GM23338 (cell line): Measurements from ENCODE around the gene DMD. TPM values are rescaled to one million over a fixed set of nuclear protein-coding genes. Genes with fewer than 3 reads are reported as not detected.

Experiments
- ATAC-seq: fragments of 200-7000 bp; cut with Tn5 transposase; 3 replicates; pipeline ENCODE4 v1.9.1; 2020
- DNase-seq: peaks from one replicate; pipeline ENCODE4 v3.0.0-alpha.2; 2015; ENCODE audit warnings: low spot score
- H2AFZ ChIP-seq: fragments of 200-600 bp; sonication (generic); 2 replicates; pipeline ENCODE4 v1.8.0; 2016; ENCODE audit warnings: antibody characterized with exemption, mild to moderate bottlenecking, moderate library complexity
- H3F3A ChIP-seq: fragments of 200-600 bp; sonication (generic); replicated peaks from 2 replicates; pipeline ENCODE4 v1.8.0; 2017; ENCODE audit warnings: antibody characterized with exemption, mixed run types, low read depth
- H3K27ac ChIP-seq: fragments of 200-600 bp; sonication (generic); 2 replicates; pipeline ENCODE4 v1.6.1; 2016; ENCODE audit warnings: low read depth
- H3K27me3 ChIP-seq: fragments of 200-600 bp; sonication (generic); 2 replicates; pipeline ENCODE4 v1.8.0; 2016; ENCODE audit warnings: mild to moderate bottlenecking, mixed run types, moderate library complexity; ENCODE audit not compliant: insufficient read depth
- H3K36me3 ChIP-seq: fragments of 200-600 bp; sonication (generic); 2 replicates; pipeline ENCODE4 v1.8.0; 2016; ENCODE audit warnings: mild to moderate bottlenecking; ENCODE audit not compliant: insufficient read depth
- H3K4me1 ChIP-seq: fragments of 200-600 bp; sonication (generic); 2 replicates; pipeline ENCODE4 v1.8.0; 2016; ENCODE audit warnings: mild to moderate bottlenecking, moderate library complexity; ENCODE audit not compliant: insufficient read depth
- H3K4me2 ChIP-seq: fragments of 200-600 bp; sonication (generic); 2 replicates; pipeline ENCODE4 v1.7.1; 2017; ENCODE audit warnings: mixed run types
- H3K4me3 ChIP-seq: fragments of 200-600 bp; sonication (generic); 2 replicates; pipeline ENCODE4 v1.6.1; 2016; ENCODE audit warnings: mixed run types
- H3K79me2 ChIP-seq: fragments of 200-600 bp; sonication (generic); replicated peaks from 2 replicates; pipeline ENCODE4 v1.8.0; 2017; ENCODE audit warnings: mild to moderate bottlenecking; ENCODE audit not compliant: insufficient read depth
- H3K9me2 ChIP-seq: fragments of 200-600 bp; sonication (generic); 2 replicates; pipeline ENCODE4 v1.8.0; 2017; ENCODE audit not compliant: insufficient read depth
- H4K20me1 ChIP-seq: fragments of 200-600 bp; sonication (generic); replicated peaks from 2 replicates; pipeline ENCODE4 v1.8.0; 2017; ENCODE audit warnings: mild to moderate bottlenecking; ENCODE audit not compliant: insufficient read depth
- H3K27ac Mint-ChIP-seq: 2 replicates; pipeline ENCODE4 v1.8.0; 2020; ENCODE audit warnings: inconsistent platforms, mild to moderate bottlenecking, moderate library complexity, mixed read lengths
- H3K27me3 Mint-ChIP-seq: 3 replicates; pipeline ENCODE4 v1.8.0; 2022; ENCODE audit warnings: low read depth, mild to moderate bottlenecking, moderate library complexity, mixed read lengths, inconsistent platforms; ENCODE audit not compliant: insufficient read depth, poor library complexity
- H3K36me3 Mint-ChIP-seq: 3 replicates; pipeline ENCODE4 v1.8.0; 2021; ENCODE audit warnings: low read depth, mild to moderate bottlenecking, inconsistent platforms, moderate library complexity, mixed read lengths
- H3K4me1 Mint-ChIP-seq: 3 replicates; pipeline ENCODE4 v1.8.0; 2020; ENCODE audit warnings: mild to moderate bottlenecking, inconsistent platforms, mixed read lengths
- H3K4me3 Mint-ChIP-seq: 3 replicates; pipeline ENCODE4 v1.8.0; 2021; ENCODE audit warnings: moderate library complexity, mild to moderate bottlenecking, inconsistent platforms, mixed read lengths
- H3K9me3 Mint-ChIP-seq: 3 replicates; pipeline ENCODE4 v1.8.0; 2020; ENCODE audit warnings: moderate library complexity, mild to moderate bottlenecking, inconsistent platforms, mixed read lengths
- CREB1 ChIP-seq: fragments of 250-450 bp; sonication (Bioruptor Pico); IDR thresholded peaks from 2 replicates; pipeline ENCODE4 v1.5.0; 2020; ENCODE audit warnings: low read depth, mild to moderate bottlenecking, moderate library complexity
- CTCF ChIP-seq, 2 experiments: fragments of 200-600 bp in 1 of 2; sonication (generic) in 1 of 2; conservative IDR thresholded peaks; 2 replicates each; pipeline versions ENCODE4 v1.5.1 to v1.6.1; 2016 to 2017; ENCODE audit warnings: antibody characterized with exemption in 2 of 2, low read depth in 2 of 2, mild to moderate bottlenecking in 2 of 2, moderate library complexity in 1 of 2
- ETS1 ChIP-seq: IDR thresholded peaks from 2 replicates; pipeline ENCODE4 v1.6.1; 2016; ENCODE audit warnings: antibody characterized with exemption
- EZH2 ChIP-seq: fragments of 200-600 bp; sonication (generic); IDR thresholded peaks from one replicate; pipeline ENCODE4 v1.8.0; 2017; ENCODE audit warnings: antibody characterized with exemption, mild to moderate bottlenecking, low read depth; ENCODE audit not compliant: unreplicated experiment
- EZH2phosphoT487 ChIP-seq: fragments of 200-600 bp; sonication (generic); IDR thresholded peaks from one replicate; pipeline ENCODE4 v1.8.1; 2018; ENCODE audit warnings: antibody characterized with exemption; ENCODE audit not compliant: unreplicated experiment
- JUNB ChIP-seq: IDR thresholded peaks from one replicate; pipeline ENCODE4 v1.6.1; 2016; ENCODE audit warnings: antibody characterized with exemption; ENCODE audit not compliant: unreplicated experiment
- NANOG ChIP-seq: IDR thresholded peaks from 2 replicates; pipeline ENCODE4 v1.6.1; 2016; ENCODE audit warnings: antibody characterized with exemption, borderline replicate concordance
- POLR2AphosphoS5 ChIP-seq: IDR thresholded peaks from 2 replicates; pipeline ENCODE4 v1.6.1; 2016; ENCODE audit warnings: antibody characterized with exemption, low read depth
- REST ChIP-seq: IDR thresholded peaks from one replicate; pipeline ENCODE4 v1.6.1; 2018; ENCODE audit warnings: antibody characterized with exemption; ENCODE audit not compliant: unreplicated experiment
- STAT1 ChIP-seq: IDR thresholded peaks from one replicate; pipeline ENCODE4 v1.6.1; 2016; ENCODE audit warnings: antibody characterized with exemption; ENCODE audit not compliant: unreplicated experiment
- ZNF114 ChIP-seq: fragments of 250-450 bp; sonication (Bioruptor Pico); IDR thresholded peaks from 2 replicates; pipeline ENCODE4 v1.5.0; 2020; ENCODE audit warnings: mild to moderate bottlenecking, moderate library complexity
- ZNF331 ChIP-seq: fragments of 250-450 bp; sonication (Bioruptor Pico); IDR thresholded peaks from 2 replicates; pipeline ENCODE4 v1.5.0; 2020; ENCODE audit warnings: low read depth, mild to moderate bottlenecking, moderate library complexity
- ZNF462 ChIP-seq: fragments of 250-450 bp; sonication (Bioruptor Pico); IDR thresholded peaks from 2 replicates; pipeline ENCODE4 v1.5.0; 2020; ENCODE audit warnings: mild to moderate bottlenecking, moderate library complexity
- polyA plus RNA-seq: library from polyadenylated mRNA; unstranded; fragments of >200 nt; fragmentation: Nextera tagmentation; extraction: Ambion mirVana; gene quantifications from 2 replicates; pipeline ENCODE4 v1.2.1, GENCODE V29; 2016
- total RNA-seq: library from RNA; depleted of rRNA; stranded (reverse); fragments of >200 nt; shearing (Covaris generic); gene quantifications from 2 replicates; pipeline ENCODE4 v1.2.3, GENCODE V29; 2014

DMD gene
- total and polyA plus RNA-seq, 2 experiments from 2014 or later, result 4.5 to 7.6 TPM

- DNase-seq (no peak), ATAC-seq (no peak)
- no peaks in the 10 kb centered on the region for H4K20me1 ChIP-seq
- no peaks in the 10 kb centered on the region for H3K79me2 ChIP-seq
- no peak overlapping the region for H3K4me2 ChIP-seq
- no peaks in the 10 kb centered on the region for H3K9me2 ChIP-seq
- Mint-ChIP-seq H3K4me3 (no peak overlapping the region), H3K4me1 (no peaks in the 10 kb centered on the region), H3K36me3 (peaks cover 7% of the 10 kb centered on the region; the same call in 2 of the 3 replicates), H3K27ac (no peak overlapping the region), H3K27me3 (no peaks in the 10 kb centered on the region), H3K9me3 (peaks cover 10% of the 10 kb centered on the region; the same call in 2 of the 3 replicates)
- H3K27me3 ChIP-seq, result no peaks in the 10 kb centered on the region
- H3K27ac ChIP-seq, result no peak overlapping the region
- no peak overlapping the region for H2AFZ ChIP-seq
- no peak for TF ChIP-seq EZH2phosphoT487
- no peak for TF ChIP-seq CREB1
- TF ChIP-seq ZNF114 (CRISPR knock-in tag), result no peak
- no peak for TF ChIP-seq EZH2
- TF ChIP-seq CTCF (conservative IDR thresholded peaks at IDR 0.05; ENCODE audit: low read depth in 2 of 2), result no peak
- TF ChIP-seq STAT1, result no peak
- no peak for TF ChIP-seq JUNB
- no peak for TF ChIP-seq POLR2AphosphoS5
- no peak for TF ChIP-seq ZNF331 (CRISPR knock-in tag)
- no peak for TF ChIP-seq ETS1
- TF ChIP-seq ZNF462 (CRISPR knock-in tag), result no peak
- no peak for TF ChIP-seq REST
- TF ChIP-seq NANOG, result no peak
- H3K4me1 ChIP-seq, result no peaks in the 10 kb centered on the region
- H3F3A ChIP-seq, result no peaks in the 10 kb centered on the region
- no peak overlapping the region for H3K4me3 ChIP-seq
- no peaks in the 10 kb centered on the region for H3K36me3 ChIP-seq
Observed at GRCh38 chrX:32591589-32591988, 619.8 kb downstream of the DMD start.
